ENCODE measurements around the gene KRT84.

DNA sequence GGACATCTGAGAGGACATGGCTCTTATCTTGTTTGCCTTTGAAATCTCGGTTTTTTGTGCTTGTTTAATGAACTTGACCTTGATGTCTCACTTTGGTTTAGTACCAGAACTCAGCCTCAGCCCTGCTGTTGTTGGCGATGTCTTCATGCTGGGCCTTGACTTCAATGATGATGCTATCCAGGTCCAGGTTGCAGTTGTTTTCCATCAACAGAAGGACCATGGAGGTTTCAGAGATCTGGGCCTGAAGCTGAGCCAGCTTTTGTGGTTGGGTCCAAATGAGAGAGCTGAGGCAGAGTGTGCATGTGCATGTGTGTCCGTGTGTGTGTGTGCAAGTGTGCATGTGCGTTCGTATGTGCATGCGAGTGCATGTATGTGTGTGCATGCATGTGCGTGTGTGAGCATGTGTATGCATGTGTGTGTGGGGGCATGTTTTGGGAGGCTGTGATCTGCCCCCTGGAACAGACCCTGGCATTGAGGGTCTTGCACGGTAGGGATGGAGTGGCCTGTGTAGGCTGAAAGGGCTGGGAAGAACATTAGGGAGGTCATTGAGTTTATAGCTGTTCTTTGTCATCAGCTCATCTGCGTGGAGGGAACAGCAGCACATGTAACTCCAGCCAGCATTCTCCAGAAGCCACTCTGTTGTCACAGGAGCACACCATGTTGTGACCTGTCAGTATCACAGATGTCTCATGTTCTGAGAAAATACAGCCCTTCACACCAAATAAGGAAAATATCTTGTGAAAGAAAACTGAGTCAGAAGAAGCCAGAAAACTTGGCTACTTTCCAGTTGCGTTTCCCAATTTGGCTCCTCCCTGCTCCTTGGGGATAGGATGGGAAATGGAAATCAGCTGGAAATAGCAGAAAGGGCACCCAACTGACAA is 30.7 kb upstream of the KRT84 start:
- TF ChIP-seq, protein P1, sequence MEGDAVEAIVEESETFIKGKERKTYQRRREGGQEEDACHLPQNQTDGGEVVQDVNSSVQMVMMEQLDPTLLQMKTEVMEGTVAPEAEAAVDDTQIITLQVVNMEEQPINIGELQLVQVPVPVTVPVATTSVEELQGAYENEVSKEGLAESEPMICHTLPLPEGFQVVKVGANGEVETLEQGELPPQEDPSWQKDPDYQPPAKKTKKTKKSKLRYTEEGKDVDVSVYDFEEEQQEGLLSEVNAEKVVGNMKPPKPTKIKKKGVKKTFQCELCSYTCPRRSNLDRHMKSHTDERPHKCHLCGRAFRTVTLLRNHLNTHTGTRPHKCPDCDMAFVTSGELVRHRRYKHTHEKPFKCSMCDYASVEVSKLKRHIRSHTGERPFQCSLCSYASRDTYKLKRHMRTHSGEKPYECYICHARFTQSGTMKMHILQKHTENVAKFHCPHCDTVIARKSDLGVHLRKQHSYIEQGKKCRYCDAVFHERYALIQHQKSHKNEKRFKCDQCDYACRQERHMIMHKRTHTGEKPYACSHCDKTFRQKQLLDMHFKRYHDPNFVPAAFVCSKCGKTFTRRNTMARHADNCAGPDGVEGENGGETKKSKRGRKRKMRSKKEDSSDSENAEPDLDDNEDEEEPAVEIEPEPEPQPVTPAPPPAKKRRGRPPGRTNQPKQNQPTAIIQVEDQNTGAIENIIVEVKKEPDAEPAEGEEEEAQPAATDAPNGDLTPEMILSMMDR (IDR thresholded peaks at IDR 0.05) = no peak
- TF ChIP-seq POLR2A (IDR thresholded peaks at IDR 0.05) = no peak
